PC-3 (cell line): Measurements from ENCODE around the gene FCF1. TPM values are rescaled to one million over a fixed set of nuclear protein-coding genes. Genes with fewer than 3 reads are reported as not detected.
"Not testable (repeated sequence)": the region's sequence is repeated elsewhere in the genome, so short reads cannot be mapped to it uniquely, and the experiment has no call there.

ENCODE experiments used
- ATAC-seq: fragments of 200-7000 bp; cut with Tn5 transposase; 2 replicates; pipeline ENCODE4 v1.9.1; 2020; ENCODE audit warnings: mild to moderate bottlenecking, moderate library complexity
- BruUV-seq: library from RNA; stranded (reverse); fragments of 400-500 nt; replicated peaks from 2 replicates; lab custom pipeline; 2021; lab: Mats Ljungman, UMichigan
- CTCF ChIA-PET: fragments of 300-600 bp; sonication (Branson Sonifier 250); formaldehyde crosslinking; loops from one replicate; lab custom pipeline; 2022; ENCODE audit warnings: antibody characterized with exemption; lab: Charles Lee
- POLR2A ChIA-PET: fragments of 300-600 bp; sonication (Branson Sonifier 250); formaldehyde crosslinking; loops from one replicate; lab custom pipeline; 2022; ENCODE audit warnings: antibody characterized with exemption; ENCODE audit not compliant: unreplicated experiment; lab: Charles Lee
- DNase-seq: peaks from one replicate; pipeline ENCODE4 v3.0.0-alpha.2; 2015
- H2AFZ ChIP-seq: fragments of 300-600 bp; sonication (generic); 2 replicates; pipeline ENCODE4 v1.6.0; 2016; ENCODE audit warnings: antibody characterized with exemption, low read length
- H3F3A ChIP-seq: fragments of 300-600 bp; sonication (generic); one replicate; pipeline ENCODE4 v1.6.0; 2017; ENCODE audit warnings: antibody characterized with exemption, low read length, control low read depth, mild to moderate bottlenecking; ENCODE audit not compliant: unreplicated experiment
- H3K27ac ChIP-seq: fragments of 300-600 bp; sonication (generic); 2 replicates; pipeline ENCODE4 v1.5.1; 2016; ENCODE audit warnings: mild to moderate bottlenecking, low read length
- H3K27me3 ChIP-seq: fragments of 300-600 bp; sonication (generic); 2 replicates; pipeline ENCODE4 v1.6.1; 2016; ENCODE audit warnings: low read length, mixed read lengths
- H3K36me3 ChIP-seq: fragments of 300-600 bp; sonication (generic); 2 replicates; pipeline ENCODE4 v1.6.1; 2016; ENCODE audit warnings: low read depth, mixed run types, low read length, mixed read lengths
- H3K4me1 ChIP-seq: fragments of 300-600 bp; sonication (generic); 2 replicates; pipeline ENCODE4 v1.5.1; 2016; ENCODE audit warnings: low read length; ENCODE audit not compliant: insufficient read depth
- H3K4me2 ChIP-seq: fragments of 300-600 bp; sonication (generic); 2 replicates; pipeline ENCODE4 v1.6.0; 2016; ENCODE audit warnings: low read length
- H3K4me3 ChIP-seq: fragments of 300-600 bp; sonication (generic); 2 replicates; pipeline ENCODE4 v1.5.1; 2016; ENCODE audit warnings: mild to moderate bottlenecking, low read length, mixed read lengths
- H3K79me2 ChIP-seq: fragments of 300-600 bp; sonication (generic); 2 replicates; pipeline ENCODE4 v1.6.1; 2017; ENCODE audit warnings: low read length, mixed read lengths
- H3K9ac ChIP-seq: fragments of 300-600 bp; sonication (generic); 2 replicates; pipeline ENCODE4 v1.6.0; 2016; ENCODE audit warnings: mild to moderate bottlenecking, low read length
- H3K9me2 ChIP-seq: fragments of 300-600 bp; sonication (generic); replicated peaks from 2 replicates; pipeline ENCODE4 v1.6.1; 2016; ENCODE audit warnings: mixed run types, low read length, mixed read lengths
- H3K9me3 ChIP-seq: fragments of 300-600 bp; sonication (generic); 2 replicates; pipeline ENCODE4 v1.6.1; 2016; ENCODE audit warnings: low read length, mixed read lengths
- H4K20me1 ChIP-seq: fragments of 300-600 bp; sonication (generic); 2 replicates; pipeline ENCODE4 v1.6.1; 2016; ENCODE audit warnings: low read length, mixed read lengths
- CTCF ChIP-seq: fragments of 300-600 bp; sonication (generic); conservative IDR thresholded peaks from 2 replicates; pipeline ENCODE4 v1.5.1; 2017; ENCODE audit warnings: antibody characterized with exemption, low read depth, mild to moderate bottlenecking, low read length
- EZH2 ChIP-seq: fragments of 300-600 bp; sonication (generic); IDR thresholded peaks from one replicate; pipeline ENCODE4 v1.6.1; 2017; ENCODE audit warnings: antibody characterized with exemption, mild to moderate bottlenecking, low read length; ENCODE audit not compliant: unreplicated experiment
- EZH2phosphoT487 ChIP-seq: fragments of 300-600 bp; sonication (generic); IDR thresholded peaks from 2 replicates; pipeline ENCODE4 v1.6.1; 2018; ENCODE audit warnings: mild to moderate bottlenecking, antibody characterized with exemption, low read length, borderline replicate concordance
- intact Hi-C: fragments of 100-400 bp; cut with micrococcal nuclease; formaldehyde crosslinking; loops from 2 replicates; pipeline ENCODE4 v1.9.0; 2023
- total RNA-seq: library from RNA; depleted of rRNA; stranded (reverse); fragments of >200 nt; gene quantifications from 2 replicates; pipeline ENCODE4 v1.2.3, GENCODE V29; 2014

The FCF1 gene
- total RNA-seq, 1 experiment from 2014 or later, result 33.1 TPM

GRCh38 chr14:74754899-74755298 lies 42.0 kb downstream of the FCF1 start:
- H3K27me3 ChIP-seq, result no peaks in the 10 kb centered on the region
- H3F3A ChIP-seq, result no peaks in the 10 kb centered on the region
- H3K4me2 ChIP-seq, result no peak overlapping the region
- no peak for ATAC-seq
- H3K9ac ChIP-seq, result no peak overlapping the region
- no peak for TF ChIP-seq CTCF
- TF ChIP-seq EZH2phosphoT487, result no peak
- TF ChIP-seq EZH2, result no peak
- CTCF ChIA-PET, result no interaction called here
- H3K4me1 ChIP-seq, result no peaks in the 10 kb centered on the region
- no peaks in the 10 kb centered on the region for H3K79me2 ChIP-seq
- H3K9me3 ChIP-seq, result no peaks in the 10 kb centered on the region
- H3K27ac ChIP-seq, result no peak overlapping the region
- no peaks in the 10 kb centered on the region for H3K9me2 ChIP-seq
- POLR2A ChIA-PET, result no interaction called here
- no peaks in the 10 kb centered on the region for H4K20me1 ChIP-seq
- H3K36me3 ChIP-seq, result no peaks in the 10 kb centered on the region
- no peak overlapping the region for H2AFZ ChIP-seq
- no peak for DNase-seq
- no peak overlapping the region for H3K4me3 ChIP-seq
- no TSS peak for BruUV-seq
- intact Hi-C loops, result no loop called here

- Histone ChIP-seq H3K79me2 (no peaks in the 10 kb centered on the region), H3K27me3 (no peaks in the 10 kb centered on the region), H3K4me2 (no peak overlapping the region), H3K9ac (no peak overlapping the region), H3K9me2 (no peaks in the 10 kb centered on the region), H3K4me1 (no peaks in the 10 kb centered on the region), H3K27ac (no peak overlapping the region), H4K20me1 (no peaks in the 10 kb centered on the region), H3K9me3 (no peaks in the 10 kb centered on the region), H3K4me3 (no peak overlapping the region), H3K36me3 (no peaks in the 10 kb centered on the region), H2AFZ (no peak overlapping the region), H3F3A (no peaks in the 10 kb centered on the region)
- no peak for ATAC-seq
- TF ChIP-seq EZH2, result no peak
- no peak for TF ChIP-seq CTCF
- TF ChIP-seq EZH2phosphoT487, result no peak
- no peak for DNase-seq
- POLR2A ChIA-PET, result no interaction called here
- intact Hi-C loops, result no loop called here
- no TSS peak for BruUV-seq
- CTCF ChIA-PET, result no interaction called here
These were observed 43.4 kb downstream of the FCF1 start for GRCh38 chr14:74756326-74756725.

- H3K4me3 ChIP-seq, CTCF ChIA-PET, H3K36me3 ChIP-seq, H3K27me3 ChIP-seq, BruUV-seq, H4K20me1 ChIP-seq, H3K4me1 ChIP-seq, intact Hi-C loops, H3K79me2 ChIP-seq, H2AFZ ChIP-seq, DNase-seq, H3K9me2 ChIP-seq, H3F3A ChIP-seq, H3K4me2 ChIP-seq, ATAC-seq, H3K9me3 ChIP-seq, POLR2A ChIA-PET, H3K27ac ChIP-seq, H3K9ac ChIP-seq: not testable (repeated sequence)
These were observed 45.6 kb downstream of the FCF1 start for GRCh38 chr14:74758505-74758904.
